OCI-LY1 (cell line): ENCODE measurements around the gene MZF1.

ENCODE experiments used
- CTCF ChIP-seq: fragments of 200-600 bp; sonication (generic), shearing (Covaris generic); IDR thresholded peaks from 2 replicates; pipeline ENCODE4 v1.5.1; 2017; ENCODE audit warnings: mild to moderate bottlenecking, antibody characterized with exemption, low read length, moderate library complexity, mixed read lengths
- EZH2 ChIP-seq: fragments of 200-600 bp; sonication (generic), shearing (Covaris generic); IDR thresholded peaks from 2 replicates; pipeline ENCODE4 v1.8.0; 2017; ENCODE audit warnings: borderline replicate concordance, mixed run types, mild to moderate bottlenecking, antibody characterized with exemption, low read length, moderate library complexity, mixed read lengths

- TF ChIP-seq CTCF, result peak; percentile 98
- no peak for TF ChIP-seq EZH2
Observed at GRCh38 chr19:58513694-58514563, 59.2 kb downstream of the MZF1 start.
